ENCODE data around the gene CUL4B.

GRCh38 chrX:120564925-120565324 is 4.2 kb upstream of the CUL4B start:
- TF ChIP-seq CREB1 (CRISPR knock-in tag; IDR thresholded peaks at IDR 0.05; ENCODE audit: low read depth) (no peak), EZH2 (IDR thresholded peaks at IDR 0.05; ENCODE audit: low read depth, unreplicated experiment) (no peak)

Data from GM23338 (cell line).